ENCODE results near the gene CPNE7.
A peak's percentile ranks its signal among the peaks of the same experiment; 100 is the strongest.

Gene CPNE7

DNA sequence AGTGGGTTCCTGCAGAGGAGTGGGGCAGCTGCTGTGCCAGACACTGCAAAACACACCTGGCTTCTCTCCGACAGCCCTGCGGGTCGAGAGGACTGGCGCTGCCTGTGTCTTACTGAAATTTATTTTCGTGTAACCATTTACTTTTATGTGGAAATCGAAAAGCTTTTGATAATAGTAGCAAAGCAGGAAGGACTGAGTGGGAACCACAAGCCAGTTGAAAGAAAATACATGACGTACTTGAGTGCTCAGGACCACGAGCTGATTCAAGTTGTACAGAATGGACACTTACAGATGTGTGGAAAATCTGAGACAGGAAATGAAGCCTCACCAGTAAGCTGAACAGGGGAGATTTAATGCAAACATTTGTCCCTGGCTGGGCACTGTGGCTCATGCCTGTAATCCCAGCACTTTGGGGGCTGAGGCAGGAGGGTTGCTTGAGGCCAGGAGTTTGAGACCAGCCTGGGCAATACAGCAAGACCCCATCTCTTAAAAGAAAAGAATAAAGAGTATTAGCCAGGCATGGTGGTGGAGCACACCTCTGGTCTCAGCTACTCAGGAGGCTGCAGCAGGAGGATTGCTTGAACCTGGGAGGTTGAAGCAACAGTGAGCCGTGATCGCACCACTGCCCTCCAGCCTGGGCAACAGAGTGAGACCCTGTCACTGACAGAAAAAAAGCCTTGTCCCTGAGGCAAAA, 26.4 kb upstream of the CPNE7 start:
- peak in 4 of 6 experiments; percentile 13 to 63 (median 58) for DNase-seq

DNA sequence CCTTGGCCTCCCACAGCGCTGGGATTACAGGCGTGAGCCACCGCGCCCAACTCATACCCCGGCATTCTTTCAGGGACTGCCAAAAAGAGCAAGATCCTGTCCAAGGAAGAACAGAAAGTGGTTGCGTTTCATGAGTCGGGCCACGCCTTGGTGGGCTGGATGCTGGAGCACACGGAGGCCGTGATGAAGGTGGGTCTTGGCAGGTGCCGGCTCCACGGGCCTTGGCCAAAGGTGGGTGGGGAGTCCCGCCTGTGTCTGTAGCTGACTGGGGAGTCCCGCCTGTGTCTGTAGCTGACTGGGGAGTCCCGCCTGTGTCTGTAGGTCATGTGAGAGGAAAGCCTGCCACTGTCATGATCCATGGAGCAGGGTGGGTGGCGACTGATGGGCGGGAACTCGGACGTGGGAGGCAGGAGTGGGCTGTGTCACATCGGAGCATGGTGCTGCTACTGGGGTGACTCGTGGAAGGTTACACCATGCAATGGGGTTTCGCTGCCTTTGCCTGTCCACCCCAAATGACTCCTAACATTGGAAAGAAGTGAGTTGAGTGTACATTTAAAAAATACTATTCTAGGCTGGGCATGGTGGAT, 25.0 kb upstream of the CPNE7 start:
- no peak for DNase-seq

DNA sequence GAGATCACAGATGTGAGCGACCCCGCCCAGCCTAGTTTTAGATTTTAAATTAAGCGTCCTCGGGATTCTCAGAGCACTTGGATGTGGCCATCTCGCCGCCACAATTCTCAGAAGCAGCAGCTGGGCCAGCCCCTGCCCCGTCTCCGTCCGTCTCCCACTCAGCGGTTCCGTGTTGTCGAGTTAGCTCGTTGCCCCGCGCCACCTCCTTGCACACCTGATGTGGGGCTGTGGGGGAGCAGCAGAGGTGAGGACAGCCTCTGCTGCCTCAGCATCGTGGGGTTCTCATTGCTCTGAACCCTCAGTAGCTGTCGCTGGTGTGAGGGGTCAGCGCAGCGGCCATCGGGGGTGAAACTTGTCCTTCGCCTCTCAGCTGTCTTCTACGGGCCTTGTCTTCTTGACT, 23.2 kb upstream of the CPNE7 start:
- DNase-seq = no peak

DNA sequence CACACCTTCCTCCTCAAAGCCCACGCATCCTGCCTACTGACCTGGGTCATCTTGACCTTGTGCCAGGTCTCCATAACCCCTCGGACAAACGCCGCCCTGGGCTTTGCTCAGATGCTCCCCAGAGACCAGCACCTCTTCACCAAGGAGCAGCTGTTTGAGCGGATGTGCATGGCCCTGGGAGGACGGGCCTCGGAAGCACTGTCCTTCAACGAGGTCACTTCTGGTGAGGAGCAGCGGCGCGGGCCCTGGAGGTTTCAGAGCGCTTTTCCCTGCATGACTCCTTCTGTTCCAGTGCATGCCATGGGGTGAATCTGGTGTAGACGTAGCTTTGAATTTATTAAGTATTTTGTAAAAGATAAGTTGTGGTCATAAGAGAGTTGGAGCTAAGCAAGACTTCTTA, 22.6 kb upstream of the CPNE7 start:
- no peak for DNase-seq

DNA sequence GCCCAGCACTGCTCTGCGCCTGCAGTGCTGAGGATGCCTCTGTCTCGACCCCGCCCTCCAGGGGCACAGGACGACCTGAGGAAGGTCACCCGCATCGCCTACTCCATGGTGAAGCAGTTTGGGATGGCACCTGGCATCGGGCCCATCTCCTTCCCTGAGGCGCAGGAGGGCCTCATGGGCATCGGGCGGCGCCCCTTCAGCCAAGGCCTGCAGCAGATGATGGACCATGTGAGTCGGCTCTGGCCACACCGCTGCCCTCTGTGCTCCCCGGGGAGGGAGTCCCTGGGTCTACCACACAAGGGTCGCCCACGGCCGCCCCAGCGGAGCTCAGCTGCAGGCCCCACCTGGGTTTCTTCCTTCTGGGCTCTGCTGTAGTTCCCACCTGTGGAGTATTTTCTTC, 21.8 kb upstream of the CPNE7 start:
- no peak for DNase-seq

DNA sequence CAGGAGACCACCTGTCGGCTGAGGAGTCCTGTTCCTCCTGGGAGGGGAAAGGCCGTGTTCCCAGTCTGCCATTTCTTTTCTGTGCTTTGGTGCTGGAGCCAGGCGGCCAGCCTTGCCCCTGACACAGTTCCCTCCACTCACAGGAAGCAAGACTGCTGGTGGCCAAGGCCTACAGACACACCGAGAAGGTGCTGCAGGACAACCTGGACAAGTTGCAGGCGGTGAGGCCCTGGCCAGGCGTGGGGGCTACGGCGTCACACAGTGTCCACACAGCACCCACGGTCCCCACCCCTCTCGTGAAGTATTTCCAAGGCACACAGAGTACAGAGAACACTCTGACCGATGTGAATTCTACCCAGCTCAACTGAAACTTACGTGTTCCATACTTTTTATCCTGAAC, 21.2 kb upstream of the CPNE7 start:
- DNase-seq = no peak

DNA sequence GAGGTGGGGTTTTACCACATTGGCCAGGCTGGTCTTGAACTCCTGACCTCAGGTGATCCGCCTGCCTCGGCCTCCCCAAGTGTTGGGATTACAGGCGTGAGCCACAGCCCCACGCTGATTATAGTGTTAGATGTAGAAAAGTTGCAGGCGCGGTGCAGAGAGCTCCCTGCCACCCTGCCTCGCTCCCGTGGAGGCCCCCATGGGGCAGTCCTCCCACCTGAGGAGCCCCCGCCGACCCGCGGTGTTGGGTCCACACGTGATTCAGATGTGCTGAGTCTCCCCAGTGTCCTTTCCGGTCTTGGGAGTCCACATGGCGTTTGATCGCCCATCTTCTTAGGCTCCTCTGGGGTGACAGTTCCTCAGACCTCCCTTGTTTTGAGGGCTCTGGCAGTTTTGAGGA, 20.3 kb upstream of the CPNE7 start:
- DNase-seq = no peak

DNA sequence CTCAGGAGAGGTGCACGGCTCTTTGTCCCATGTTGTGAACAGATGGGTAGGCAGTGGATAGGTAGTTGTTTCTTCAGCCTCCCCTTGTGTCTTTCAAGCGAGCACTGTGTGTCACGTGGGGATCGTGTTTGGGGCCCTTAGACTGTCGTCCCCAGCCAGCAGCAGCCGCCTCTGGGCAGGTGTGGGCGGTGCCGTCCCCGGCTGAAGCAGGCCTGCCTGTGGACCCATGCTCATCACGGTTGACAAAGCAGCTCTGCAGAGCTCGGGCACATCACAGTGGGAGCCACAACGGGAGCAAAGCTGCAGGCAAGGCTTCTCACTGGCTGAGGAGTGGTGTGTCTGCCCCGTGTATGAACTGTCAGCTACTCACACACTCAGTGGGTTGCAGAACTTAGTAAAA, 19.8 kb upstream of the CPNE7 start:
- no peak for DNase-seq

DNA sequence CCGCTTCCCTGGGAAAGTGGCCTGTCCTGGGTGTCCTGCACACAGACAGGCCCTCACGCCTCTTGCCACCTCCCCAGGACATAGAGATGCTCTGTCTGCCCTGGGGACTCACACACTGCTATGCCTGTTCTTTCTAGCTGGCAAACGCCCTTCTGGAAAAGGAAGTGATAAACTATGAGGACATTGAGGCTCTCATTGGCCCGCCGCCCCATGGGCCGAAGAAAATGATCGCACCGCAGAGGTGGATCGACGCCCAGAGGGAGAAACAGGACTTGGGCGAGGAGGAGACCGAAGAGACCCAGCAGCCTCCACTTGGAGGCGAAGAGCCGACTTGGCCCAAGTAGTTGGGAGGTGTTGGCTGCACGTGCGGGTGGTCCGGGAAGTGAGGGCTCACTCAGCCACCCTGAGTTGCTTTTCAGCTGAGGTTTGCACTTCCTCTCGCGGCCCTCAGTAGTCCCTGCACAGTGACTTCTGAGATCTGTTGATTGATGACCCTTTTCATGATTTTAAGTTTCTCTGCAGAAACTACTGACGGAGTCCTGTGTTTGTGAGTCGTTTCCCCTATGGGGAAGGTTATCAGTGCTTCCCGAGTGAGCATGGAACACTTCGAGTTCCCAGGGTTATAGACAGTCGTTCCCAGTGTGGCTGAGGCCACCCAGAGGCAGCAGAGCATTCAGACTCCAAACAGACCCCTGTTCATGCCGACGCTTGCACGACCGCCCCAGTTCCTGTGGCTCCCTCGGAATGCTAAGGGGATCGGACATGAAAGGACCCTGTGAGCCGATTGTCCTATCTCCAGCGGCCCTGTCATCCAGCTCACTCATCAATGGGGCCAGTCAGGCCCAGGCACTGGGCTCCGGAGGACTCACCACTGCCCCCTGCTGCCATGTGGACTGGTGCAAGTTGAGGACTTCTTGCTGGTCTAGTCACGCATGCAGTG, 18.5 kb upstream of the CPNE7 start:
- peak; percentile 35 to 76 (median 69) for DNase-seq

DNA sequence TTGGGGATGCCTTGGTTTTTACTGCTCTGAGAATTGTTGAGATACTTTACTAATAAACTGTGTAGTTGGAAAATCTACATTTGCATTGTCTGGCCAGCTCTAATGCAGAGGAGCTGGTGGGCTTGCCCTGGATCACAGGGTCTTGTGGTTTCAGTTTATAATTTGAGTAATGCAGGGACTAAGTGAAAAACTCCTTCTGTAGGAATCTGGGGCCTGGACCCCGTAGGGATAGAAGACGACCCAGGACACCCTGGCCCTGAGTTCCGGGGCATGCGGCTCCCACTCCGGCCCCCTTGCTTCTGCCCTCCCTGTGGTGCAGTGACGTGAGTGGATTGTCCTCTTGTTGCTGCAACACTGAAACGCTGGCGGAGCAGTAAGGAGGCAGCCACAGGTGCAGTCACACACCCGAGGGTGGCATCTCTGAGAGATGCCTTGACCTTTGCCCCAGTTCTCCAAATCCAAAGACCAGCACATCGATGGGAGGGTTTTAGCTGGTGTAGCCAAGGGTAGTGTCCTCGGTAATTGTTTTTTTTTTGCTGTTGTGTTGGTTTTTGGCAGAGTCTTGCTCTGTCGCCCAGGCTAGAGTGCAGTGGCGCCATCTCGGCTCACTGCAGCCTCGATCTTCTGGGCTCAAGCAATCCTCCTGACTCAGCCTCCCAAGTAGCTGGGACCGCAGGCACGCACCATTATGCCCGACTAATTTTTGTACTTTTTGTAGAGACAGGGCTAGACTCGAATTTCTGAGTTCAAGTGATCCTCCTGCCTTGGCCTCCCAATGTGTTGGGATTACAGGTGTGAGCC, 17.7 kb upstream of the CPNE7 start:
- DNase-seq = no peak

DNA sequence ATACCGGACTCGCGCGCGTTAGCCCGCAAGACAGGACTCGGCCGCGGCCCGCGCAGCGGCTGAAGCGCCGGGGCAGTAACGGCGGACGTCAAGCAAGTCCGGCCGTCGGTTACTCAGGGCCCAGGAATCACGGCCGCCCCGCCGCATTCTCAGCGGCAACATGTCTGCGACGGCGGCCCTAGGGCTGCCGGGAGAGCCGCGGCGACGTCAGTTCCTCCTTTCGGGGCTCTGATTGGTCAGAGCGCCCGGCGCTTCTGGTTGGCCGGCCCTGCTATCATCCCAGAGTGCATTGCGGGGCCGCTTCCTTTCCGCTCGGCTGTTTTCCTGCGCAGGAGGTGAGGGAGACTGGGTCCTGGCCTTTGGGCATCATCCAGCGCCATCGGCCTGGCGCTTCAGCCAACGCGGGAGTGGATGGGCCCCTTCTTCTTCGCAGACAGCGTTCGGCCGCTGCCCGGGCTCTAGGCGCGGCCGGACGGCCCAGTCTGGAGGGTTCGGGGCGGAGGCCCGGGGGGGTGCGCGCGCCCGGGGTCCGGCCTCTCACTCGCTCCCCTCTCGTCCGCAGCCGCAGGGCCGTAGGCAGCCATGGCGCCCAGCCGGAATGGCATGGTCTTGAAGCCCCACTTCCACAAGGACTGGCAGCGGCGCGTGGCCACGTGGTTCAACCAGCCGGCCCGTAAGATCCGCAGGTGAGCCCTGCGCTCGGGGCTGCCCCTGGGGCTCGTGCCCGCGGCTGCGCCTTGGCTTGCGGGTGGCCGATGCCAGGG, 15.0 kb upstream of the CPNE7 start, which contains the start of gene RPL13:
Gene RPL13, plus strand, starts transcription at position 305 of the 764 bp plus-strand sequence. Its CDS starts 278 bp downstream, at position 583.
- DNase-seq = peak; percentile 89 to 93 (median 91)

DNA sequence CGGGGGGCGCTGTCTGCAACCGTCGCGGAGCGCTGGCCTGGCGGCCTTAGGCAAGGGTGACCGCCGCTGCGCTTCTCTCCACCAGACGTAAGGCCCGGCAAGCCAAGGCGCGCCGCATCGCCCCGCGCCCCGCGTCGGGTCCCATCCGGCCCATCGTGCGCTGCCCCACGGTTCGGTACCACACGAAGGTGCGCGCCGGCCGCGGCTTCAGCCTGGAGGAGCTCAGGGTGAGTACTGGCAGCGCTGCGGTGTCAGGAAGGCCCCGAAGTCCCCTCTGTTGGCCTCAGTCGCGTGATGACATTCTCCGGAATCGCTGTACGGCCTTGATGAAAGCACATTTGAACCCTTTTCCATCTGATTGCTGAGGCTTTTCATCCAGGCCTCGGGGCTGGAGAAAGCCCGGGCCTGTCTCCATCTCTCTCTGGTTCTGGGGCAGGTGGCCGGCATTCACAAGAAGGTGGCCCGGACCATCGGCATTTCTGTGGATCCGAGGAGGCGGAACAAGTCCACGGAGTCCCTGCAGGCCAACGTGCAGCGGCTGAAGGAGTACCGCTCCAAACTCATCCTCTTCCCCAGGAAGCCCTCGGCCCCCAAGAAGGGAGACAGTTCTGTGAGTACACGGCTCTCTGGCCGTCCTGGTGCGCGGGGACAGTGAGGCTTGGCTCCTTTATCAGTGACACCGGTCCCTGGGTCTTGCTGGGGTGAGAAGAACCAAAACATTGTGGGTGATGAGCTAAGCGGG, 14.2 kb upstream of the CPNE7 start:
- no peak for DNase-seq

DNA sequence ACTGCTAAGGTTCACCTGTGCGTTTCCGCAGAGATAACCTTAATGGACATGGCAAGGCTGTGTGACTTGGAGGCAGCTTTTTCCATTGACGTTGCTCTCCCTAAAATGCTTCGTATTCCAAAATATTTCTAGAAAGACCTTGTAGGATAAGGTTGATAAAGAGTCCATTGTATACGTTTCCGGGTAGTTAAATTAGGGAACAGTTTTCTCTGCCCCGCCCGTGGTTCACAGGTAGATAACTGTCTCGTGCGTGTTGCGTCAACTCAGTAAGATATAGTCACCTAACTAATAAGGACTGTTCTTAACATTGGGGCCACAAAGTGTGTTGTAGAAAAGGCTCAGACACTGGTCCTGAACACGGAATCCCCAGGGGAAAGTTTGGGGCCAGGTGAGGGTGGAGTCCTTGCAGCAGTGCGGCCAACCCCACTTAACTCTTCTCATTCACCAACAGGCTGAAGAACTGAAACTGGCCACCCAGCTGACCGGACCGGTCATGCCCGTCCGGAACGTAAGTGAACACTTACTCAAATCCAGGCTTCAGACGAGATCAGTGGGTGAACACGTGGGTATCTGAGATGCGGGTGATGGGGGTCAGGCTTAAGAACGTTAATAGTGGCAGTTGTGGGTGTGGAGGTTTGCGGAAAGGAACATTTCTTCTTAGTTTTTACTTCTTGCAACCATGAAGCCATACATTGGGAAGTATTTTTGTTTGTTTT, 13.5 kb upstream of the CPNE7 start:
- peak in 1 of 6 experiments; percentile 44 for DNase-seq

DNA sequence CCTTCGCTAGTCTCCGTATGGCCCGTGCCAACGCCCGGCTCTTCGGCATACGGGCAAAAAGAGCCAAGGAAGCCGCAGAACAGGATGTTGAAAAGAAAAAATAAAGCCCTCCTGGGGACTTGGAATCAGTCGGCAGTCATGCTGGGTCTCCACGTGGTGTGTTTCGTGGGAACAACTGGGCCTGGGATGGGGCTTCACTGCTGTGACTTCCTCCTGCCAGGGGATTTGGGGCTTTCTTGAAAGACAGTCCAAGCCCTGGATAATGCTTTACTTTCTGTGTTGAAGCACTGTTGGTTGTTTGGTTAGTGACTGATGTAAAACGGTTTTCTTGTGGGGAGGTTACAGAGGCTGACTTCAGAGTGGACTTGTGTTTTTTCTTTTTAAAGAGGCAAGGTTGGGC, 12.6 kb upstream of the CPNE7 start:
- no peak for DNase-seq

DNA sequence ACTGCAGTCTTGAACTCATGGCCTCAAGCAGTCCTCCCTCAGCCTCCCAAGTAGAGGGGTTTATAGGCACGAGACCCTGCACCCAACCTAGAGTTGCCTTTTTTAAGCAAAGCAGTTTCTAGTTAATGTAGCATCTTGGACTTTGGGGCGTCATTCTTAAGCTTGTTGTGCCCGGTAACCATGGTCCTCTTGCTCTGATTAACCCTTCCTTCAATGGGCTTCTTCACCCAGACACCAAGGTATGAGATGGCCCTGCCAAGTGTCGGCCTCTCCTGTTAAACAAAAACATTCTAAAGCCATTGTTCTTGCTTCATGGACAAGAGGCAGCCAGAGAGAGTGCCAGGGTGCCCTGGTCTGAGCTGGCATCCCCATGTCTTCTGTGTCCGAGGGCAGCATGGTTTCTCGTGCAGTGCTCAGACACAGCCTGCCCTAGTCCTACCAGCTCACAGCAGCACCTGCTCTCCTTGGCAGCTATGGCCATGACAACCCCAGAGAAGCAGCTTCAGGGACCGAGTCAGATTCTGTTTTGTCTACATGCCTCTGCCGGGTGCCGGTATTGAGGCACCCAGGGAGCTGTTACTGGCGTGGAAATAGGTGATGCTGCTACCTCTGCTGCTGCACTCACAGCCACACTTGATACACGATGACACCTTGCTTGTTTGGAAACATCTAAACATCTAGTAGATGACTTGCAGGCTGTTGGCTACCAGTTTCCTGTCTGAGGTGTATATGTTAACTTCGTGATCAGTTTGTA, 11.7 kb upstream of the CPNE7 start:
- DNase-seq = peak in 1 of 6 experiments; percentile 39

DNA sequence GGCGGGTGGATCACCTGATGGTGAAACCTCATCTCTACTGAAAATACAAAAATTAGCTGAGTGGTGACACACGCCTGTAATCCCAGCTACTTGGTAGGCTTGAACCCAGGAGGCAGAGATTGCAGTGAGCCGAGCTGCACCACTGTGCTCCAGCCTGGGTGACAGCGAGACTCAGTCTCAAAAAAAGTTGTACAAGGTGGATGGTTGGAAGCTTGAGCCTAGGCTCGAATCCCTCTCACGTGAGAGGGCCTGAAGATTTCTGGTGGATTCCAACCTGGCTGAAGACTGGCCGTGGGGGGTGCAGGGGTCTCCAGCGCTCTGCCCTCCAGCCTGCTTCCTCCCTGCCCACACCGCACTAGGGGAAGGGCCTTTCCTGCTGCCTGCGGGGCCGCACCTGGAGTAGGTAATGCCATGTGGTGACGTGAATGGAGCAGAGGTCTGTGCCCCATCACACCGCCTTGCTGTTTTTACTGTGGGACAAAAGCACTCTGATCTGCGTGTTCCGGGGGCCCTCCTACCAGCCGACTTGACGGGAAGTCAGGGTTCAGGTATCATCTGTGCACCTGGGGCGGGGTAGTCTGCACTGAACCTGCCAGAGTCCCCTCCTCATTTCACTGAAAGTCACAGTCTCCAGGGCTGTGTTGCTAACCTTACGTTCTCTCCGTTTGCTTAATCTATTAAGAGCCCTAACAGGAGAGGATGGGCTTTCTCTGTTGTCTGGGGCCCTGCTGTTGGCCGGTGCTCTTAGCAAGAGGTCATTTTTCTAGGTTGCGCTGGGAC, 10.9 kb upstream of the CPNE7 start:
- DNase-seq = peak in 1 of 6 experiments; percentile 39

DNA sequence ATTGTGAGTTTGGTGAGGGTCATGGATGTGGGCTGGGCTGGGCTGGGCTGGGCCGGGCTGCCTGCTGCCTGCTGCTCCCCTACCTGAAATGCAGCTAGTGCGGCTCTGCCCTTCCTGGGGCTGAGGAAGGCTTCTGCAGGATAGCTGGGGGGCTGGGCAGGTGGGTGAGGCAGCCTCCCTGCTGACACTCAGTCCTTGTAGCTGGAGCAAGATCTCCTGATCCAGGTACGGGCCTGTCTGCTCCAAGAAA, 10.4 kb upstream of the CPNE7 start:
- DNase-seq = no peak

DNA sequence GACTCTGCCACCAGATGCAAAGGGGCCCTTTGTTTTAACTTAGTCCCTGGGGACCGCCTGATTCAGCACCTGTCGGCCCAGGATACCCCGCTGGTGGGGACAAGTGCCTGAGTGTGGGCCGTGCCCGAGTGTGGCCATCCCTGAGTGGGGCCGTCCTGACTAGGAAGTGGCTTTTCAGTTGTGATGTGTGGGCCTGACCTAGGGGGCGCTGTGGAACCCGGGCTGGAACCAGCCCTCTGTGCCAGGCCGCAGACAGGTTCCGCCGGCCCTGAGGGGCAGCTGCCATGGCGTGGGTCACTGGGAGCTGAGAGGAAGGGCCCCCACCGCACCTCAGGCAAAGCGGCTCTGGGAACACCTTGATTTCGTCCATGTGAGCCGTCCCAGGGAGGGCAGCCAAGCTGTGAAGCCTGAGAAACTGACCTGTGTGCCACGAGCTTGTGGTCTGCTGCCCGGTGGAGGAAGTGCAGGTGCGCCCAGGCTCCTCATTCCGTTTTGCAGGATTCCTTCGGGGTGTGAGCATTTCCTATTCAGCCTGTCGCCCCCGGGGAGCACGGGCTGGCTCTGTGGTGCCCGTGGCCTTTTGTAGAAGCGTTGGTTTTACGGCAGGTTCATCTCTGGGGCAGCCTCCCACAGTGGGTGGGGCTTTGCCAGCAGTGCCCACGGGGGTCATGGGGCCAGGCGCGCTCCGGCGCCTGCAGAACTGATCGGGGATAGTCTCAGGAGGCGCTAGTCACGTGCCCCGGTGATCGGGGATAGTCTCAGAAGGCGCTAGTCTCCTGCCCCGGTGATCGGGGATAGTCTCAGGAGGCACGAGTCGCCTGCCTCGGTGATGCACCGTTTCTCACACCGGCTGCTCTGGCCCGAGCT, 9.8 kb upstream of the CPNE7 start:
- peak in 4 of 6 experiments; percentile 26 to 29 (median 28) for DNase-seq

All from stimulated activated naive CD4-positive, alpha-beta T cell (primary cell).